Peyer's patch (tissue), 4 donors: Measurements from ENCODE around the gene CAMK1. TPM values are rescaled to one million over a fixed set of nuclear protein-coding genes. Genes with fewer than 3 reads are reported as not detected.

Experiments used
- DNase-seq, 3 donors: peaks; one replicate each; pipeline ENCODE4 v3.0.0-alpha.2; 2017 to 2019
- H3K27ac ChIP-seq, 4 donors: fragments of 200-600 bp; sonication (generic); one replicate each; pipeline ENCODE4 v1.5.1; 2016 to 2019
- H3K27me3 ChIP-seq, 2 donors: fragments of 200-600 bp; sonication (generic); one replicate each; pipeline ENCODE4 v1.5.1; 2019
- H3K36me3 ChIP-seq, 3 donors: fragments of 200-600 bp; sonication (generic); one replicate each; pipeline ENCODE4 v1.5.1; 2016 to 2019
- H3K4me1 ChIP-seq, 4 donors: fragments of 200-600 bp; sonication (generic); one replicate each; pipeline ENCODE4 v1.5.1; 2016 to 2019
- H3K4me3 ChIP-seq, 4 donors: fragments of 200-600 bp; sonication (generic); 1 replicate in 3 of 4; 2 replicates in 1 of 4; pipeline ENCODE4 v1.5.1; 2016 to 2019; ENCODE audit warnings: mild to moderate bottlenecking in 1 of 4
- H3K9me3 ChIP-seq, 4 donors: fragments of 200-600 bp; sonication (generic); one replicate each; pipeline ENCODE4 v1.5.1; 2016 to 2019; ENCODE audit warnings: mild to moderate bottlenecking in 1 of 4
- CTCF ChIP-seq, 6 experiments: fragments of 450-650 bp in 4 of 6; fragments of 200-600 bp in 2 of 6; sonication (generic) in 1 of 6; IDR thresholded peaks; one replicate each; pipeline ENCODE4 v1.5.1; 2017 to 2019; ENCODE audit warnings: antibody characterized with exemption in 6 of 6, mild to moderate bottlenecking in 3 of 6, moderate library complexity in 1 of 6
- POLR2A ChIP-seq, 2 donors: fragments of 450-650 bp; IDR thresholded peaks; one replicate each; pipeline ENCODE4 v1.5.1; 2017; ENCODE audit warnings: antibody characterized with exemption in 2 of 2, mild to moderate bottlenecking in 2 of 2, moderate library complexity in 2 of 2
- total RNA-seq, 4 donors: library from RNA; depleted of rRNA; stranded (reverse); fragments of >200 nt; gene quantifications; one replicate each; pipeline ENCODE4 v1.1.0, GENCODE V29; 2016

Gene CAMK1
- total RNA-seq, 4 donors from 2014 or later = 5.6 to 51.2 (median 10.4) TPM

GRCh38 chr3:9745521-9745920 is 24.2 kb downstream of the CAMK1 start:
- no peak for DNase-seq
- Histone ChIP-seq H3K36me3 (peaks cover 0 to 79% (median 7%) of the 10 kb centered on the region in 3 donors), H3K4me3 (no peak overlapping the region), H3K27ac (no peak overlapping the region), H3K9me3 (no peaks in the 10 kb centered on the region), H3K27me3 (no peaks in the 10 kb centered on the region), H3K4me1 (peaks cover 3 to 6% (median 4%) of the 10 kb centered on the region in 4 donors)
- TF ChIP-seq CTCF (IDR thresholded peaks at IDR 0.05) (no peak), POLR2A (IDR thresholded peaks at IDR 0.05) (no peak)

- Histone ChIP-seq H3K4me3 (no peak overlapping the region), H3K36me3 (peaks cover 0 to 93% (median 8%) of the 10 kb centered on the region in 3 donors), H3K27ac (no peak overlapping the region), H3K27me3 (no peaks in the 10 kb centered on the region), H3K9me3 (no peaks in the 10 kb centered on the region), H3K4me1 (peaks cover 0 to 5% (median 2%) of the 10 kb centered on the region in 4 donors)
- no peak for DNase-seq
- TF ChIP-seq CTCF (IDR thresholded peaks at IDR 0.05) (no peak), POLR2A (IDR thresholded peaks at IDR 0.05) (no peak)
These were observed 25.6 kb downstream of the CAMK1 start for GRCh38 chr3:9744162-9744561.

- H3K36me3 ChIP-seq = peaks cover 0 to 99% (median 8%) of the 10 kb centered on the region in 3 donors
- no peaks in the 10 kb centered on the region for H3K27me3 ChIP-seq
- H3K9me3 ChIP-seq = no peaks in the 10 kb centered on the region
- DNase-seq = no peak
- H3K4me1 ChIP-seq = no peaks in the 10 kb centered on the region
- H3K27ac ChIP-seq = no peak overlapping the region
- H3K4me3 ChIP-seq = no peak overlapping the region
- TF ChIP-seq POLR2A (IDR thresholded peaks at IDR 0.05) (no peak), CTCF (IDR thresholded peaks at IDR 0.05) (no peak)
These were observed 26.2 kb downstream of the CAMK1 start for GRCh38 chr3:9743548-9743947.

DNA sequence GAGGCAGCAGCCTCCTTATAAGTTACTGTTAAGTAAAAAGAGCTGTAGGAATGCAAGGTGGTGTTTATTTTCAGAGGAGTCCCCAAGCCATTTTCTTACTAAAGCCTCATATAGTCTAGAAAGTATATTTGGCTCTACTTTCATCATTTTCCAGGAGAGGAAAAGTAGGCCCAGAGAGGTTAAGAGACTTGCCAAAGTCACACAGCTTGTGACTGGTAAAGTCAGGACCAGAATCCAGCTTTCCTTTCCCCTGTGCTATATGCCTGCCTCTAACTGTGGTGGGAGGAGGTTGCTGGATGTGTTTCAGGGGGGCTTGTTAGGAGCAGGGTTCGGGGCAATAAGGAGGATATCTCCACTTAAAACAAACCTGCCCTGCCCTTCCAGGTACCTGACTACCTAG is 27.2 kb downstream of the CAMK1 start:
- DNase-seq = no peak
- Histone ChIP-seq H3K36me3 (peaks cover 0 to 100% (median 8%) of the 10 kb centered on the region in 3 donors), H3K4me3 (no peak overlapping the region), H3K27ac (no peak overlapping the region), H3K4me1 (no peaks in the 10 kb centered on the region), H3K9me3 (no peaks in the 10 kb centered on the region), H3K27me3 (no peaks in the 10 kb centered on the region)
- TF ChIP-seq CTCF (IDR thresholded peaks at IDR 0.05) (no peak), POLR2A (IDR thresholded peaks at IDR 0.05) (no peak)

DNA sequence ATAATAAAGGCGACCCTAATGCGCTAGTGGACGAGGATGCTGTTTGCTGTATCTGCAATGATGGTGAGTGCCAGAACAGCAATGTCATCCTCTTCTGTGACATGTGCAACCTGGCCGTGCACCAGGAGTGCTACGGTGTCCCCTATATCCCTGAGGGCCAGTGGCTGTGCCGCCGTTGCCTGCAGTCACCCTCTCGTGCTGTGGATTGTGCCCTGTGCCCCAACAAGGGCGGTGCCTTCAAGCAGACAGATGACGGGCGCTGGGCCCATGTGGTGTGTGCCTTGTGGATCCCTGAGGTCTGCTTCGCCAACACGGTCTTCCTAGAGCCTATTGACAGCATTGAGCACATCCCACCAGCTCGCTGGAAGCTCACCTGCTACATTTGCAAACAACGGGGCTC is 30.6 kb downstream of the CAMK1 start:
- no peak for DNase-seq
- H3K4me1 ChIP-seq = no peaks in the 10 kb centered on the region
- H3K36me3 ChIP-seq = peaks cover 0 to 100% (median 6%) of the 10 kb centered on the region in 3 donors
- no peaks in the 10 kb centered on the region for H3K27me3 ChIP-seq
- H3K27ac ChIP-seq = no peak overlapping the region
- TF ChIP-seq POLR2A (IDR thresholded peaks at IDR 0.05) (no peak), CTCF (IDR thresholded peaks at IDR 0.05) (no peak)
- no peak overlapping the region for H3K4me3 ChIP-seq
- H3K9me3 ChIP-seq = no peaks in the 10 kb centered on the region

- no peaks in the 10 kb centered on the region for H3K27me3 ChIP-seq
- TF ChIP-seq POLR2A (IDR thresholded peaks at IDR 0.05) (no peak), CTCF (IDR thresholded peaks at IDR 0.05) (no peak)
- H3K9me3 ChIP-seq = no peaks in the 10 kb centered on the region
- no peak for DNase-seq
- H3K36me3 ChIP-seq = peaks cover 0 to 79% (median 5%) of the 10 kb centered on the region in 3 donors
- peaks cover 0 to 17% (median 5%) of the 10 kb centered on the region in 4 donors for H3K4me1 ChIP-seq
- H3K4me3 ChIP-seq = no peak overlapping the region
- H3K27ac ChIP-seq = no peak overlapping the region
These were observed 32.9 kb downstream of the CAMK1 start for GRCh38 chr3:9736831-9737230.
